Endothelial cell of umbilical vein (primary cell): ENCODE data around the gene TAMM41. TPM values are rescaled to one million over a fixed set of nuclear protein-coding genes. Genes with fewer than 3 reads are reported as not detected.

Experiments used
- BruUV-seq: library from RNA; stranded (reverse); fragments of 400-500 nt; replicated peaks from 2 replicates; lab custom pipeline; 2021; lab: Mats Ljungman, UMichigan
- CTCF ChIA-PET: fragments of 300-600, 350-600 bp; sonication (Branson Sonifier 250); formaldehyde crosslinking; loops from one replicate; lab custom pipeline; 2021; ENCODE audit warnings: antibody characterized with exemption, inconsistent platforms; lab: Charles Lee
- POLR2A ChIA-PET: fragments of 300-600, 350-600 bp; sonication (Branson Sonifier 250); formaldehyde crosslinking; loops from one replicate; lab custom pipeline; 2021; ENCODE audit warnings: antibody characterized with exemption, inconsistent platforms; lab: Charles Lee
- DNase-seq: peaks from one replicate; pipeline ENCODE4 v3.0.0-alpha.2; 2011; ENCODE audit warnings: low read depth, low spot score
- FAIRE-seq: peaks from 2 replicates; lab custom pipeline; 2011; peaks lifted over from hg19 to GRCh38; lab: Jason Lieb, UNC
- H2AFZ ChIP-seq: 2 replicates; pipeline ENCODE4 v1.6.0; 2012; ENCODE audit warnings: low read depth, low read length, control low read depth, inconsistent platforms
- H3K27ac ChIP-seq: 2 replicates; pipeline ENCODE4 v1.5.1; 2011; ENCODE audit warnings: low read depth, mild to moderate bottlenecking, control low read depth, low read length, moderate library complexity; ENCODE audit not compliant: insufficient read depth
- H3K27me3 ChIP-seq, 2 experiments: 2 replicates each; pipeline versions ENCODE4 v1.6.0 to v1.6.1; 2011; ENCODE audit warnings: low read length in 2 of 2, mixed read lengths in 1 of 2; ENCODE audit not compliant: control insufficient read depth in 2 of 2, insufficient read depth in 2 of 2
- H3K36me3 ChIP-seq, 2 experiments: 2 replicates in 1 of 2; 3 replicates in 1 of 2; pipeline ENCODE4 v1.5.1; 2011; ENCODE audit warnings: low read length in 2 of 2, mild to moderate bottlenecking in 1 of 2, moderate library complexity in 1 of 2; ENCODE audit not compliant: control insufficient read depth in 2 of 2, insufficient read depth in 2 of 2; ENCODE audit errors: extremely low read depth in 1 of 2
- H3K4me1 ChIP-seq: 3 replicates; pipeline ENCODE4 v1.5.1; 2011; ENCODE audit warnings: mild to moderate bottlenecking, low read length; ENCODE audit not compliant: control insufficient read depth, insufficient read depth; ENCODE audit errors: extremely low read depth
- H3K4me2 ChIP-seq: 2 replicates; pipeline ENCODE4 v1.6.1; 2011; ENCODE audit warnings: low read length, control low read depth, mixed read lengths; ENCODE audit not compliant: insufficient read depth
- H3K4me3 ChIP-seq, 3 experiments: fragments of 200-600 bp in 1 of 3; sonication (generic), shearing (Covaris generic) in 1 of 3; replicated peaks in 1 of 3; 2 replicates each; pipeline ENCODE4 v1.5.1; 2011 to 2016; ENCODE audit warnings: control low read depth in 3 of 3, low read length in 3 of 3, mild to moderate bottlenecking in 2 of 3, inconsistent platforms in 1 of 3, low read depth in 1 of 3, moderate library complexity in 1 of 3; ENCODE audit not compliant: insufficient read depth in 1 of 3
- H3K79me2 ChIP-seq: 2 replicates; pipeline ENCODE4 v1.6.0; 2012; ENCODE audit warnings: low read length, inconsistent platforms; ENCODE audit not compliant: control insufficient read depth, insufficient read depth
- H3K9ac ChIP-seq: replicated peaks from 2 replicates; pipeline ENCODE3; 2011; ENCODE audit warnings: low read length, control low read depth; ENCODE audit not compliant: insufficient read depth; ENCODE audit errors: extremely low read depth
- H3K9me1 ChIP-seq: replicated peaks from 3 replicates; pipeline ENCODE4 v1.6.0; 2011; ENCODE audit warnings: mild to moderate bottlenecking, low read length; ENCODE audit not compliant: control insufficient read depth, insufficient read depth; ENCODE audit errors: extremely low read depth
- H3K9me3 ChIP-seq: replicated peaks from 2 replicates; pipeline ENCODE4 v1.5.1; 2012; ENCODE audit warnings: low read length, inconsistent platforms; ENCODE audit not compliant: control insufficient read depth, insufficient read depth
- H4K20me1 ChIP-seq: replicated peaks from 2 replicates; pipeline ENCODE3; 2011; ENCODE audit warnings: mild to moderate bottlenecking, low read length; ENCODE audit not compliant: control insufficient read depth, insufficient read depth; ENCODE audit errors: extremely low read depth
- CTCF ChIP-seq, 2 donors: IDR thresholded peaks; 1 replicate in 1 of 2; 2 replicates in 1 of 2; pipeline ENCODE4 v1.5.1; 2011; ENCODE audit warnings: low read length in 2 of 2, mild to moderate bottlenecking in 2 of 2, moderate library complexity in 2 of 2, control low read depth in 1 of 2, inconsistent platforms in 1 of 2, low read depth in 1 of 2; ENCODE audit not compliant: insufficient read depth in 1 of 2; ENCODE audit errors: extremely low read depth in 1 of 2
- EZH2 ChIP-seq: IDR thresholded peaks from 2 replicates; pipeline ENCODE4 v1.6.1; 2012; ENCODE audit warnings: borderline replicate concordance, low read depth, mild to moderate bottlenecking, moderate library complexity, low read length, inconsistent platforms; ENCODE audit not compliant: severe bottlenecking
- FOS ChIP-seq: IDR thresholded peaks from 2 replicates; pipeline ENCODE4 v1.6.1; 2011; ENCODE audit warnings: mild to moderate bottlenecking, low read length, moderate library complexity, borderline replicate concordance; ENCODE audit not compliant: insufficient read depth
- GATA2 ChIP-seq: IDR thresholded peaks from 2 replicates; pipeline ENCODE4 v1.7.0; 2011; ENCODE audit warnings: low read depth, mild to moderate bottlenecking, moderate library complexity, mixed read lengths, low read length; ENCODE audit not compliant: insufficient read length, insufficient read depth
- JUN ChIP-seq: IDR thresholded peaks from 2 replicates; pipeline ENCODE4 v1.6.1; 2011; ENCODE audit warnings: borderline replicate concordance, low read depth; ENCODE audit not compliant: insufficient read length, insufficient read depth
- MYC ChIP-seq: IDR thresholded peaks from one replicate; pipeline ENCODE4 v1.6.1; 2011; ENCODE audit warnings: mild to moderate bottlenecking, low read depth, low read length
- POLR2A ChIP-seq: IDR thresholded peaks from 2 replicates; pipeline ENCODE4 v1.6.1; 2012; ENCODE audit warnings: low read depth, mild to moderate bottlenecking, control low read depth, low read length
- POLR2AphosphoS5 ChIP-seq: IDR thresholded peaks from 2 replicates; pipeline ENCODE4 v1.6.1; 2012; ENCODE audit warnings: low read depth, mild to moderate bottlenecking, control low read depth, low read length, moderate library complexity; ENCODE audit not compliant: insufficient read depth
- dilution Hi-C: fragments of 300-500 bp; cut with MboI; formaldehyde crosslinking; loops from one replicate; pipeline ENCODE4 v1.15.0; 2019; ENCODE audit warnings: low sequenced_read_pairs; ENCODE audit not compliant: extremely low pct_ligation_motif_present
- intact Hi-C: fragments of 100-400 bp; cut with micrococcal nuclease; formaldehyde crosslinking; loops from one replicate; pipeline ENCODE4 v1.10.0; 2022
- polyA plus RNA-seq, 4 experiments: library from polyadenylated mRNA; depleted of rRNA in 3 of 4; stranded (reverse) in 3 of 4; unstranded in 1 of 4; fragments of >200 nt; gene quantifications; 2 replicates each; pipeline versions ENCODE4 v1.2.1 to v1.2.3, GENCODE V29; 2011 to 2012; ENCODE audit warnings: missing spikeins in 1 of 4
- total RNA-seq: library from RNA; stranded (reverse); gene quantifications from 2 replicates; pipeline ENCODE4 v1.2.3, GENCODE V29; 2021
- TF ChIP-seq, protein P1 (sequence below): IDR thresholded peaks from 2 replicates; pipeline ENCODE4 v1.6.1; 2011; ENCODE audit not compliant: insufficient read depth, insufficient read length

TAMM41 gene
- total and polyA plus RNA-seq, 2 donors (not counting 3 experiments of a cell fraction or from before 2014, with no cell fraction given), result 12.6 to 29.7 TPM

- H3K27me3 ChIP-seq, result no peaks in the 10 kb centered on the region
- H3K9ac ChIP-seq, result no peak overlapping the region
- no peaks in the 10 kb centered on the region for H3K36me3 ChIP-seq
- H3K4me3 ChIP-seq, result no peak overlapping the region
- DNase-seq (no peak), FAIRE-seq (no peak)
- H3K9me3 ChIP-seq, result no peaks in the 10 kb centered on the region
- no peak for TF ChIP-seq GATA2
- no peak for TF ChIP-seq POLR2A
- TF ChIP-seq FOS, result no peak
- no peak for TF ChIP-seq JUN
- no peak for TF ChIP-seq POLR2AphosphoS5
- TF ChIP-seq, protein P1, sequence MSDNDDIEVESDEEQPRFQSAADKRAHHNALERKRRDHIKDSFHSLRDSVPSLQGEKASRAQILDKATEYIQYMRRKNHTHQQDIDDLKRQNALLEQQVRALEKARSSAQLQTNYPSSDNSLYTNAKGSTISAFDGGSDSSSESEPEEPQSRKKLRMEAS, result no peak
- TF ChIP-seq CTCF (IDR thresholded peaks at IDR 0.05; ENCODE audit: extremely low read depth in 1 of 2, insufficient read depth in 1 of 2, low read depth in 1 of 2, low read length in 2 of 2), result no peak
- TF ChIP-seq MYC, result no peak
- TF ChIP-seq EZH2, result no peak
- no peak overlapping the region for H3K27ac ChIP-seq
- dilution Hi-C loops (no loop called here), intact Hi-C loops (no loop called here)
- no peaks in the 10 kb centered on the region for H3K79me2 ChIP-seq
- no peak overlapping the region for H3K4me2 ChIP-seq
- H4K20me1 ChIP-seq, result no peaks in the 10 kb centered on the region
- H2AFZ ChIP-seq, result no peak overlapping the region
- no peaks in the 10 kb centered on the region for H3K9me1 ChIP-seq
- POLR2A ChIA-PET, result no interaction called here
- CTCF ChIA-PET, result interaction anchor here (1.0 to 4.0 kb wide), 3 partner anchors 9 to 439 kb away, joined by 3 to 12 read pairs (median 5); no protein-coding TSS in a partner anchor
- H3K4me1 ChIP-seq, result peaks cover 8% of the 10 kb centered on the region
- no TSS peak for BruUV-seq
These were observed 28.7 kb downstream of the TAMM41 start for GRCh38 chr3:11818033-11818432.
